PC-3 (cell line): ENCODE measurements around the gene DUSP22. TPM values are rescaled to one million over a fixed set of nuclear protein-coding genes. Genes with fewer than 3 reads are reported as not detected.

Experiments
- ATAC-seq: fragments of 200-7000 bp; cut with Tn5 transposase; 2 replicates; pipeline ENCODE4 v1.9.1; 2020; ENCODE audit warnings: mild to moderate bottlenecking, moderate library complexity
- BruUV-seq: library from RNA; stranded (reverse); fragments of 400-500 nt; replicated peaks from 2 replicates; lab custom pipeline; 2021; lab: Mats Ljungman, UMichigan
- CTCF ChIA-PET: fragments of 300-600 bp; sonication (Branson Sonifier 250); formaldehyde crosslinking; loops from one replicate; lab custom pipeline; 2022; ENCODE audit warnings: antibody characterized with exemption; lab: Charles Lee
- POLR2A ChIA-PET: fragments of 300-600 bp; sonication (Branson Sonifier 250); formaldehyde crosslinking; loops from one replicate; lab custom pipeline; 2022; ENCODE audit warnings: antibody characterized with exemption; ENCODE audit not compliant: unreplicated experiment; lab: Charles Lee
- DNase-seq: peaks from one replicate; pipeline ENCODE4 v3.0.0-alpha.2; 2015
- H2AFZ ChIP-seq: fragments of 300-600 bp; sonication (generic); 2 replicates; pipeline ENCODE4 v1.6.0; 2016; ENCODE audit warnings: antibody characterized with exemption, low read length
- H3F3A ChIP-seq: fragments of 300-600 bp; sonication (generic); one replicate; pipeline ENCODE4 v1.6.0; 2017; ENCODE audit warnings: antibody characterized with exemption, low read length, control low read depth, mild to moderate bottlenecking; ENCODE audit not compliant: unreplicated experiment
- H3K27ac ChIP-seq: fragments of 300-600 bp; sonication (generic); 2 replicates; pipeline ENCODE4 v1.5.1; 2016; ENCODE audit warnings: mild to moderate bottlenecking, low read length
- H3K27me3 ChIP-seq: fragments of 300-600 bp; sonication (generic); 2 replicates; pipeline ENCODE4 v1.6.1; 2016; ENCODE audit warnings: low read length, mixed read lengths
- H3K36me3 ChIP-seq: fragments of 300-600 bp; sonication (generic); 2 replicates; pipeline ENCODE4 v1.6.1; 2016; ENCODE audit warnings: low read depth, mixed run types, low read length, mixed read lengths
- H3K4me1 ChIP-seq: fragments of 300-600 bp; sonication (generic); 2 replicates; pipeline ENCODE4 v1.5.1; 2016; ENCODE audit warnings: low read length; ENCODE audit not compliant: insufficient read depth
- H3K4me2 ChIP-seq: fragments of 300-600 bp; sonication (generic); 2 replicates; pipeline ENCODE4 v1.6.0; 2016; ENCODE audit warnings: low read length
- H3K4me3 ChIP-seq: fragments of 300-600 bp; sonication (generic); 2 replicates; pipeline ENCODE4 v1.5.1; 2016; ENCODE audit warnings: mild to moderate bottlenecking, low read length, mixed read lengths
- H3K79me2 ChIP-seq: fragments of 300-600 bp; sonication (generic); 2 replicates; pipeline ENCODE4 v1.6.1; 2017; ENCODE audit warnings: low read length, mixed read lengths
- H3K9ac ChIP-seq: fragments of 300-600 bp; sonication (generic); 2 replicates; pipeline ENCODE4 v1.6.0; 2016; ENCODE audit warnings: mild to moderate bottlenecking, low read length
- H3K9me2 ChIP-seq: fragments of 300-600 bp; sonication (generic); replicated peaks from 2 replicates; pipeline ENCODE4 v1.6.1; 2016; ENCODE audit warnings: mixed run types, low read length, mixed read lengths
- H3K9me3 ChIP-seq: fragments of 300-600 bp; sonication (generic); 2 replicates; pipeline ENCODE4 v1.6.1; 2016; ENCODE audit warnings: low read length, mixed read lengths
- H4K20me1 ChIP-seq: fragments of 300-600 bp; sonication (generic); 2 replicates; pipeline ENCODE4 v1.6.1; 2016; ENCODE audit warnings: low read length, mixed read lengths
- EZH2 ChIP-seq: fragments of 300-600 bp; sonication (generic); IDR thresholded peaks from one replicate; pipeline ENCODE4 v1.6.1; 2017; ENCODE audit warnings: antibody characterized with exemption, mild to moderate bottlenecking, low read length; ENCODE audit not compliant: unreplicated experiment
- EZH2phosphoT487 ChIP-seq: fragments of 300-600 bp; sonication (generic); IDR thresholded peaks from 2 replicates; pipeline ENCODE4 v1.6.1; 2018; ENCODE audit warnings: mild to moderate bottlenecking, antibody characterized with exemption, low read length, borderline replicate concordance
- intact Hi-C: fragments of 100-400 bp; cut with micrococcal nuclease; formaldehyde crosslinking; loops from 2 replicates; pipeline ENCODE4 v1.9.0; 2023
- total RNA-seq: library from RNA; depleted of rRNA; stranded (reverse); fragments of >200 nt; gene quantifications from 2 replicates; pipeline ENCODE4 v1.2.3, GENCODE V29; 2014
- TF ChIP-seq, protein P1 (sequence below): fragments of 300-600 bp; sonication (generic); conservative IDR thresholded peaks from 2 replicates; pipeline ENCODE4 v1.5.1; 2017; ENCODE audit warnings: antibody characterized with exemption, low read depth, mild to moderate bottlenecking, low read length

The DUSP22 gene
- total RNA-seq, 1 experiment from 2014 or later, result 37.8 TPM

DNA sequence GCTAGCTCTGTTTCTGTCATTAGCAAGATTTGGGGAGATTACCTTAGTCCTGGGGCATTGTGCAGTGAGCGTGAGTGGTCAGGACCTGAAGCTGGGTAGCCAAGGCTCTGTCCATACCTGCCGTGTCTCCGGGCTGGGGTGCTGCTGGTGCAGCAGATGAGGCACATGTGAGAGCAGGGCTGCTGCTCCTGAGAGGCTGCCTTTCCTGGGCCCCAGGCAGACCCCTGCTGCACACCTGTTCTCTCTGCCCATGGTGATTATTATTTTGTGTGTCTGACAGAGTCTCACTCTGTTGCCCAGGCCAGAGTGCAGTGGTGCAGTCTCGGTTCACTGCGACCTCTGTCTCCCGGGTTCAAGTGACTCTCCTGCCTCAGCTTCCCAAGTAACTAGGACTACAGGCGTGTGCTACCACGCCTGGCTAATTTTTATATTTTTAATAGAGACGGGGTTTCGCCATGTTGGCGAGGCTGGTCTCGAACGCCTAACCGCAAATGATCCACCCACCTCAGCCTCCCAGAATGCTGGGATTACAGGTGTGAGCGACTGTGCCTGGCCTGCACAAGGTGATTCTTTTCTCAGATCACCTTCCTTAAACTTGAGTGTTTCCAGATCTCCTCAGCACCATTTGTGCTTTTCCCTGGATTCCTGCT lies 62.5 kb downstream of the DUSP22 start:
- TF ChIP-seq, protein P1, sequence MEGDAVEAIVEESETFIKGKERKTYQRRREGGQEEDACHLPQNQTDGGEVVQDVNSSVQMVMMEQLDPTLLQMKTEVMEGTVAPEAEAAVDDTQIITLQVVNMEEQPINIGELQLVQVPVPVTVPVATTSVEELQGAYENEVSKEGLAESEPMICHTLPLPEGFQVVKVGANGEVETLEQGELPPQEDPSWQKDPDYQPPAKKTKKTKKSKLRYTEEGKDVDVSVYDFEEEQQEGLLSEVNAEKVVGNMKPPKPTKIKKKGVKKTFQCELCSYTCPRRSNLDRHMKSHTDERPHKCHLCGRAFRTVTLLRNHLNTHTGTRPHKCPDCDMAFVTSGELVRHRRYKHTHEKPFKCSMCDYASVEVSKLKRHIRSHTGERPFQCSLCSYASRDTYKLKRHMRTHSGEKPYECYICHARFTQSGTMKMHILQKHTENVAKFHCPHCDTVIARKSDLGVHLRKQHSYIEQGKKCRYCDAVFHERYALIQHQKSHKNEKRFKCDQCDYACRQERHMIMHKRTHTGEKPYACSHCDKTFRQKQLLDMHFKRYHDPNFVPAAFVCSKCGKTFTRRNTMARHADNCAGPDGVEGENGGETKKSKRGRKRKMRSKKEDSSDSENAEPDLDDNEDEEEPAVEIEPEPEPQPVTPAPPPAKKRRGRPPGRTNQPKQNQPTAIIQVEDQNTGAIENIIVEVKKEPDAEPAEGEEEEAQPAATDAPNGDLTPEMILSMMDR, result no peak
- TF ChIP-seq EZH2 (no peak), EZH2phosphoT487 (no peak)
- Histone ChIP-seq H3K4me2 (no peak overlapping the region), H2AFZ (no peak overlapping the region), H3K27ac (no peak overlapping the region), H3K9ac (no peak overlapping the region), H3K27me3 (no peaks in the 10 kb centered on the region), H3F3A (no peaks in the 10 kb centered on the region), H3K79me2 (no peaks in the 10 kb centered on the region), H3K9me2 (no peaks in the 10 kb centered on the region), H4K20me1 (no peaks in the 10 kb centered on the region), H3K36me3 (no peaks in the 10 kb centered on the region), H3K9me3 (no peaks in the 10 kb centered on the region), H3K4me3 (no peak overlapping the region), H3K4me1 (no peaks in the 10 kb centered on the region)
- POLR2A ChIA-PET, result no interaction called here
- CTCF ChIA-PET, result no interaction called here
- no peak for ATAC-seq
- DNase-seq, result no peak
- intact Hi-C loops, result no loop called here
- BruUV-seq, result no TSS peak

DNA sequence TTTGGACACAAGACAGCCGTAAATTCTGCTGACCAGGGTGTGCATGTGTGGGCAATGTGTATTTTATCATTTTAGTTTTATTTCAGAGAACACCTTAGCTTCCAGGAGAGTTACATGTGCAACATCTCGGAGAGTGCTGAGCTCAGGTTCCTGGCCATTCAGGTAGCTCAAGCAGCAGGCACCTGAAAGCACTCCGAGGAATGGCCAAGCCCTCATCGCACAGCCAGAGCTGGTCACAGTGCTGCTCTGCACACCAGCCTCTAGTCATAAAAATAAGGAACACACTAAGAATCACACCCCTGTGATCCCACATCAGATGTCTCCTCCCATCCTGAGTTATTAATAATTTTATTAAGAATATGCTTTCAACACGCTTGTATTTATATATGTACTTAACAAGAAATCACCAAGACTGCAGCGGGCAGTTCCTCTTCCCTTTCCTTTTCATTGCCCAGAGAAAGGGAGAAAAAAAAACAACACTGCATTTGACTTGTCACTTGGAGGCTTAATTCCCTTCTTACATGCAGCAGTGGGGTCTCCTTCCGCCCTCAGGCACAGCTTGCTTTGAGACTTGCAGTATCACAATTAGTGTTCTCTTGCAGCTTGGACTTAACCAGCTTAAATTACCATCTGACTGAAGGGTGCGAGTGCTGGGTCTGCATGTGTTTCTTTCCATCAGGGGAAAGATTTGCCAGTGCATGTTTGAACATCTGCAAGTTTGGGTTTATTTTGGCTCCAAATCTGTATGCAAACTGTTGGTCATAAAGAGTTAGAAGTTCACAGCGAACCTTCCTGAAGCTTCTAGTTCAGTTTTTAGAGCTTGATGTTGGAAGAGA lies 63.3 kb downstream of the DUSP22 start:
- CTCF ChIA-PET, result interaction anchor here (0.6 kb wide), 1 partner anchor 53 kb away, joined by 5 read pairs; no protein-coding TSS in a partner anchor

More for the DNA sequence above, 63.3 kb downstream of the DUSP22 start:
- ATAC-seq (no peak), DNase-seq (no peak)
- no peaks in the 10 kb centered on the region for H3F3A ChIP-seq
- intact Hi-C loops, result no loop called here
- TF ChIP-seq EZH2phosphoT487 (no peak), EZH2 (no peak)
- TF ChIP-seq, protein P1, result no peak
- no peak overlapping the region for H3K4me2 ChIP-seq
- no peak overlapping the region for H3K9ac ChIP-seq
- no peaks in the 10 kb centered on the region for H3K9me2 ChIP-seq
- no peaks in the 10 kb centered on the region for H4K20me1 ChIP-seq
- H3K27ac ChIP-seq, result no peak overlapping the region
- POLR2A ChIA-PET, result no interaction called here
- H3K36me3 ChIP-seq, result no peaks in the 10 kb centered on the region
- no peak overlapping the region for H3K4me3 ChIP-seq
- H3K9me3 ChIP-seq, result no peaks in the 10 kb centered on the region
- no TSS peak for BruUV-seq
- H3K79me2 ChIP-seq, result no peaks in the 10 kb centered on the region
- no peaks in the 10 kb centered on the region for H3K4me1 ChIP-seq
- H2AFZ ChIP-seq, result no peak overlapping the region
- no peaks in the 10 kb centered on the region for H3K27me3 ChIP-seq
